Measurements from ENCODE around the gene RHOA. TPM values are rescaled to one million over a fixed set of nuclear protein-coding genes. Genes with fewer than 3 reads are reported as not detected.

The RHOA gene
- total RNA-seq, 4 donors from 2014 or later: 532 to 825 (median 698) TPM

DNA sequence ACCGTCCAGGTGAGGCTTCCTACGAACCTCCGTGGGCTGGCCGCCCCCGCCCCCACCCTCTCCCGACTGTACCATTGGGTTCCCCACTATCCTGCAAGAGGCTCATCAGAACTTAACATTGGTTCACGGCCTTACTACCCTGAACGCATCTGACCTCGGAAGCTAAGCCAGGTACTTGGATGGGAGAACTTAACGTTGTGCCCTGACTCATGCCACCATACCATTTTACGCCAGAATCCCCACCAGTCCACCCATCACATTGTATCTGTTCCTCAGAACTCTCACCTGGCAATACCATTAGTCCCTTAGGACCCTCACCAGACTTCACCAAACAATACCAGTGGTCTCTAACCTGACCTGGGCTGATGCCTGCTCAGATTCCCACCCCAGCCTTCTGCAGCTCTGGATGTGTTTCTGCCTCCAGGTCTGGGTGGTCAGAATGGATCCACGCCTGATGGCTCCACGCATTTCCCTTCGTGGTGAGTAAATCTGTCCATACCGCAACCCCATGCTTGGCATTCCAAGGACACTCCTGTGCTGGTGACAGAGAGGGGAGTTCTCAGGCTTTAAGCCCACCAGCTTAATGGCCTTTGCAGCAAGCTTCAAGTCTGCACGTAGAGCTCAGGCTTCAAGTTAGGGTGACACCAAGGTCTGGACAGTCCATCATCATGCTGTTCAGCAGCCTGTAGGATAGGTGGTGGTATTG is 1.0 kb upstream of the RHOA start:
- H3K4me1 ChIP-seq: peaks cover 3 to 76% (median 30%) of the 10 kb centered on the region in 4 donors
- TF ChIP-seq, protein P1, sequence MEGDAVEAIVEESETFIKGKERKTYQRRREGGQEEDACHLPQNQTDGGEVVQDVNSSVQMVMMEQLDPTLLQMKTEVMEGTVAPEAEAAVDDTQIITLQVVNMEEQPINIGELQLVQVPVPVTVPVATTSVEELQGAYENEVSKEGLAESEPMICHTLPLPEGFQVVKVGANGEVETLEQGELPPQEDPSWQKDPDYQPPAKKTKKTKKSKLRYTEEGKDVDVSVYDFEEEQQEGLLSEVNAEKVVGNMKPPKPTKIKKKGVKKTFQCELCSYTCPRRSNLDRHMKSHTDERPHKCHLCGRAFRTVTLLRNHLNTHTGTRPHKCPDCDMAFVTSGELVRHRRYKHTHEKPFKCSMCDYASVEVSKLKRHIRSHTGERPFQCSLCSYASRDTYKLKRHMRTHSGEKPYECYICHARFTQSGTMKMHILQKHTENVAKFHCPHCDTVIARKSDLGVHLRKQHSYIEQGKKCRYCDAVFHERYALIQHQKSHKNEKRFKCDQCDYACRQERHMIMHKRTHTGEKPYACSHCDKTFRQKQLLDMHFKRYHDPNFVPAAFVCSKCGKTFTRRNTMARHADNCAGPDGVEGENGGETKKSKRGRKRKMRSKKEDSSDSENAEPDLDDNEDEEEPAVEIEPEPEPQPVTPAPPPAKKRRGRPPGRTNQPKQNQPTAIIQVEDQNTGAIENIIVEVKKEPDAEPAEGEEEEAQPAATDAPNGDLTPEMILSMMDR (IDR thresholded peaks at IDR 0.05): no peak
- TF ChIP-seq EP300 (IDR thresholded peaks at IDR 0.05): no peak
- no peak for TF ChIP-seq POLR2A (IDR thresholded peaks at IDR 0.05)
- H3K27ac ChIP-seq: peak overlapping the region; percentile 49 to 99 (median 94)
- H3K4me3 ChIP-seq: peak overlapping the region; percentile 69 to 97 (median 84)
- H3K27me3 ChIP-seq: no peaks in the 10 kb centered on the region
- WGBS, 2 donors: 32 to 40% methylated on average over 16 of the region's 16 CpGs
- no peaks in the 10 kb centered on the region for H3K9me3 ChIP-seq
- no peak for DNase-seq (ENCODE audit: low spot score in 2 of 2)
- H3K36me3 ChIP-seq: peaks cover 0 to 33% (median 2%) of the 10 kb centered on the region in 3 donors

DNA sequence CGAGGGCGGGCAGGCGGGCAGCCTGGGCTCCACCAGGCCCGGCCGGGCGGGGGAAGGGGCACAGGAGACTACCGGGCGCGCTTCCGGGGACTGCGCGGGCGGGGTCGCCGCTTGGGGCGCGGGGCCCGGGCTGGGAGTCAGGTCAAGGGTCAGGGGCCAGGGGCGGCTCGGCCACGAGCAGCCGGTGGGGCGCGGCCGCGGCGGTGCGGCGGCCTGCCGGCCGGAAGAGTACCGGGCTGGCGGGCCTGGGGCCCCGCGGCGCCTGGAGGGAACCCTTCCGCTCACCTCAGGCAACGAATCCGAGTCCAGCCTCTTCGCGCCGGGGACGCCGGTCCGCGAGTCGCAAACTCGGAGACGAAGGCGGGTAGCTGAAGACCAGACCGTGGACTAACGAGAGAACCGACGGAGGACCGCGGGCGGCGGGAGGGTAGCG is 225 bp downstream of the RHOA start:
- WGBS, 2 donors: 0% methylated on average over 11 of the region's 59 CpGs; no CpG with 5 or more reads in 1 of the 2 donors
- TF ChIP-seq, protein P1 (IDR thresholded peaks at IDR 0.05): peak in 2 of 5 experiments; percentile 15 to 29
- TF ChIP-seq POLR2A (IDR thresholded peaks at IDR 0.05) (no peak), EP300 (IDR thresholded peaks at IDR 0.05) (no peak)
- H3K4me3 ChIP-seq: peak overlapping the region; percentile 61 to 97 (median 80)
- peaks cover 0 to 21% (median 0%) of the 10 kb centered on the region in 3 donors for H3K36me3 ChIP-seq
- H3K9me3 ChIP-seq: no peaks in the 10 kb centered on the region
- H3K27me3 ChIP-seq: no peaks in the 10 kb centered on the region
- DNase-seq (ENCODE audit: low spot score in 2 of 2): peak in 1 of 2 donors; percentile 32
- H3K27ac ChIP-seq: peak overlapping the region; percentile 96 to 99 (median 97)
- H3K4me1 ChIP-seq: peaks cover 3 to 79% (median 34%) of the 10 kb centered on the region in 4 donors

DNA sequence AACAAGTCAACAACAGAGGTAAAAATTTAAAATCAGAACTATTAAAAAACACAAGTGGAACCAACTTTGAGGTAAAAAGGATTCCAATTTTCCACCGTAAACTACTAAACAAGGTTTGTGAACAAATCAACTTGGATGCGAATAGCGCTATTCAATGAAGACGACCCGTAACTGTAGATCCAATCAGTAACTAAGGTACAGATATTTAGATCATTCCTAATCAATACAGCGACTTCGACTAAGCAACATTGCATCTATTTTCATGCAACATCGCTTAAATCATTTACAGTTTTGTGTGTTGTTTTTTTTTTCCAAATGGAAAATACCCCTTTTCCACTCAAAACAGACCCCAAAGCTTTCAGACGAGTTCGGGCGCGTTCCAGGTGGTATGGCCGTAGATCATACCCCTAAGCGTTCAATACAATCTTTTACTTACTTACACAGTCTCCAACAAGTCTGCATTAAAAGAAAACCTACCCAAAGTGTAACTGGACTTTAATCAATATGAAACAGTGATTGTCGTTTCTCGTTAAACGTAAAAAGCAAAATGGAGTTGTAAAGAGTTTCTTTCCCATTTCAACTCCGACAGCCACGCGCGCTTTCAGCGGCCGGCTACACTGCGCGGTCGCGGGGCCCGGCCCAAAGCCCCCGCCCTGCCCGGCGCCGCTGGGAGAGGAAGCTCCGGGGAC is 786 bp downstream of the RHOA start:
- TF ChIP-seq, protein P1 (IDR thresholded peaks at IDR 0.05): no peak
- no peak for TF ChIP-seq EP300 (IDR thresholded peaks at IDR 0.05)
- no peak for TF ChIP-seq POLR2A (IDR thresholded peaks at IDR 0.05)
- no peaks in the 10 kb centered on the region for H3K27me3 ChIP-seq
- H3K27ac ChIP-seq: peak overlapping the region; percentile 96 to 99 (median 97)
- 1% methylated on average over 33 of the region's 33 CpGs for WGBS, 2 donors
- peaks cover 3 to 79% (median 37%) of the 10 kb centered on the region in 4 donors for H3K4me1 ChIP-seq
- no peak for DNase-seq (ENCODE audit: low spot score in 2 of 2)
- peak overlapping the region; percentile 61 to 97 (median 80) for H3K4me3 ChIP-seq
- no peaks in the 10 kb centered on the region for H3K9me3 ChIP-seq
- peaks cover 0 to 16% (median 0%) of the 10 kb centered on the region in 3 donors for H3K36me3 ChIP-seq

GRCh38 chr3:49410066-49410845 is 1.5 kb downstream of the RHOA start:
- WGBS, 2 donors: 19 to 25% methylated on average over 4 of the region's 4 CpGs
- Histone ChIP-seq H3K9me3 (no peaks in the 10 kb centered on the region), H3K27me3 (no peaks in the 10 kb centered on the region), H3K4me1 (peaks cover 3 to 81% (median 40%) of the 10 kb centered on the region in 4 donors), H3K4me3 (peak overlapping the region; percentile 61 to 97 (median 80)), H3K36me3 (peaks cover 0 to 9% (median 0%) of the 10 kb centered on the region in 3 donors), H3K27ac (peak overlapping the region in 3 of 4 donors; percentile 96 to 99 (median 97))
- no peak for DNase-seq (ENCODE audit: low spot score in 2 of 2)
- TF ChIP-seq POLR2A (IDR thresholded peaks at IDR 0.05): no peak
- TF ChIP-seq, protein P1 (IDR thresholded peaks at IDR 0.05): no peak
- no peak for TF ChIP-seq EP300 (IDR thresholded peaks at IDR 0.05)

Data from tibial nerve (tissue), 4 donors.